HG03354 (cell line): ENCODE measurements around the gene UNK.

Experiments used
- ATAC-seq: cut with Tn5 transposase; IDR thresholded peaks from one replicate; pipeline ENCODE4 v1.9.1; 2021; ENCODE audit warnings: mild to moderate bottlenecking; ENCODE audit not compliant: unreplicated experiment, poor library complexity, severe bottlenecking

Gene UNK

DNA sequence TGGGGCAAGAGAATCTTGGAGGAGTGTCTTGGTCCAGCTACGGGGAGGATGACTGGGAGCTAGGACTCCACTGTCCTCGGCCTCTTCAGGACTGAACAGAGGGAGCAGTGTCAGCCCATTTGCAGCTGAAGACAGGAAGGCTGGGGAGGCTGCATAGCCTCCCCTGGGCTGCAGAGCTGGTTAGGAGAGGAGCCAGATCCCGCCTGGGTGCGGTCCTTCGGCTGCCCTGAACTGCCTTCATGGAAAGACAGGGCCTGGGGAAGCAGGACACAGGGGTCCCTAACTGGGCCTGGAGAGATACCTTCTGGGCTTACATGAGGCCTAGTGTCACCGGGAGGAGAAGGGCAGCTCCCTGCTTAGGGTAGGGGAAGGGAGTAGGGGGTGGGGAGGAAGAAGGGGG, 33.0 kb downstream of the UNK start:
- no peak for ATAC-seq

DNA sequence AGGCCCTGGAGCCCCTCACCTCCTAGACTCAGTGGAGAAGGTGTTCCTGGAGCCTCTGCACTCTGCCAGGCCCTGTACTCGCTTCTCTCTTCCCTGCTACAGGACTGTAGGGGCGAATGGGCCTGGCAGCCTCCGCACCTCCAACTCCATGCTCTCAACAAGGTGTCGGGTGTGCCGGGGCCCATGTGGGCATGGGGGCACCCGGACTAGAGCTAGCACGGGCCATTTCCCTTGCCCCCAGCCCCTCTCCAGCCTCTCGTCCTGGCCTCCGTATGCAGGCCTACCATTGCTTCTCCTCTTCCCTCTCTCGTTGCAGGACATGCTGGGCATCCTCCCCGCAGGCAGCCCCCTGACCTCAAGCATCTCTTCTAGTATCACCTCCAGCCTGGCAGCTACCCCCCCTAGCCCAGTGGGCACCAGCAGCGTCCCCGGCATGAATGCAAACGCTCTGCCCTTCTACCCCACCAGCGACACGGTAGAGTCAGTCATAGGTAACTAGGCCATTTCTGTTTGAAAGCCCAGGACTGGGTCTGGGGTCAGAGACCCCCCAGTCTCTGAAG, 33.8 kb downstream of the UNK start:
- no peak for ATAC-seq

DNA sequence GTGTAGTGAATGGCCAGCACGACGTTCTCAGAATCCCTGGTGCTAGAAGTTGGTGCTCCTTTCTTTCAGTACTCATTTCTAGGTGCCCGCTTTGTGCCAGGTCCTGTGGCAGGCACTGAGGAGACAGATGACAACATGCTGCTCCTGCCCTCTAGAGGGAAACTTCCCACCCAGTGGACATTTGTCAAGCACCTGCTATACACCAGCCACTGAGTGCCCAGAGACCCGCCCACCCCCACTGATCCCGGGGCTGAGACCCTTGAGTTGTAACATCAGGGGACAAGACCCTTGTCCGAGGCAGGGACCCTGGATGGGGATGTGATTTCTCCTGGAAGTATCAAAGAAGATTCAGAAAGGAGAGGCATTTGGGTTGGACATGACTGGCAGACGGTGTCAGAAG, 34.5 kb downstream of the UNK start:
- no peak for ATAC-seq

DNA sequence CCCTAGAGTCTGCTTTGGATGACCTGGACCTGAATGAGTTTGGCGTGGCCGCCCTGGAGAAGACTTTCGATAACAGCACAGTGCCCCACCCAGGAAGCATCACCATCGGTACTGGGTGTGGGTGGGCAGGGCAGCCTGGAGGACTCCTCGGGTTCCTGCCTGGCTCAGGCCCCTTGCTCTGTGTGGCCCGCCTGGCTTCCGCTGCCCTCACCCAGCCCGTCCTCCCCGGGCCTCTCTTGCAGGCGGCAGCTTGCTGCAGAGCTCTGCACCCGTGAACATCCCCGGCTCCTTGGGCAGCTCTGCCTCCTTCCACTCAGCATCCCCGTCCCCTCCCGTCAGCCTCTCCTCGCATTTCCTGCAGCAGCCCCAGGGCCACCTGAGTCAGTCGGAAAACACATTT, 35.1 kb downstream of the UNK start:
- no peak for ATAC-seq

DNA sequence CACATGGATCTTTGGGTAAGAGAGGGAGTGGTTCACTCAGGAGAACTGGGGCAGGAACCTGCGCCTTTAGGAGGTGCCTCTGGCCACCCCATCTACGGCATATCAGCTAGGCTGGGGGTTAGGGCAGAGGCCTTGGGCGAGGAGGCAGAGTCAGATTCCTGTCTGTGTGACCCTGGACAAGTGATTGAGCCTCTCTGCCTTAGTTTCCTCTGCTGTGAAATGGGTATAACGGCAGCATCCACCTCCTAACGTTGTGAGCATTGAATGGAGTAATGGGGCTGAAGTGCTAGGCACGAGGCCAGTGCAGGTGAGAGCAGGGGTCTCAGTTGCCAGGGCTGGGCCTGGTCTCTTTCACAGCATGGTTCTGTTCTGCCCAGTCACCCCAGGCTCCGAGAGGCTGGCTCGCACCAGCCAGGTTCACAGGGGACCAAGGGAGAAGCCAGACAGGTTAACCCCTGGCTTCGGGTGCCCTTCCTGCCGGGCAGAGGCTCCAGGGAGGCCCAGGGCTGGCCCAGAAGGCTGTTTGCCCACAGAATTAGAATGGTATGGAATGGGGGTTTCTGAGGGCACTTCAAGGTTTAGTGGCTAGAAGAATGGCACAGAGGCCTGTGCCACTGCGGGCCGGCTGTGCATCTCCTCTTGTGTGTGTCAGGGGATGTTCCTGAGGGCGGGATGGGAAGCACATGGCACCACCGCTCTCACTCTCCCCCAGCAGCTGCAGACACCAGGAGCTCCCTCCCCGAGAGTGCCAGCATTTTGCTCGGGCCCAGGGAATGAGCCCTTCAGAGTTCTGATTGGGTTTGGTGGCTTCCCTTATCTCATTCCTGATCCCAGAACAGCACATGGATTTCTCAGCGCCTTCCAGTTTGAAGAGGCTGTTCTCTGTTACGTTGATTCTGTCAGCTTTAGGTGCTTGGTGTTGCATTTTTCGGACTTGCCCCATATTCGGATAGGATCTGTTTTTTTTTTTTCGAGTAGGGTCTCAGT, 35.8 kb downstream of the UNK start:
- no peak for ATAC-seq

DNA sequence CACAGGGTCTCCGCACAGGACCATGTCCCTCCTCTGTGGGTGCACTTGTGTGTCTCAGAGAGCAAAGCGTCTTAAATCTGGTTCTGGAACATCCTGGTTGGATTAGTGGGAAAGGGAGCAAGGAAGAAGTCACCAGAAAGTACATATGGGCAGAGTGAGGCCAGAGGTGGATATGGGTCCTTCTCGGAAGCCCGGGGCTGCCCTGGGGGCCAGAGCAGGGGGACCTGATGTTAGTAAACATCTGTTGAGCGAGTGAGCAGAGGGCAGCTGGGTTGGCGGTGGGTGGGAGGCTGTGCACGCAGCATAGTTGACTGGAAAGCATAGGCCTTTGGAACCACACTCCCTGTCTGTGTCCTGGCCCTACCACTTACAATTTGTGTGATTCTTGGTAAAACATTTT, 36.9 kb downstream of the UNK start:
- ATAC-seq: no peak

DNA sequence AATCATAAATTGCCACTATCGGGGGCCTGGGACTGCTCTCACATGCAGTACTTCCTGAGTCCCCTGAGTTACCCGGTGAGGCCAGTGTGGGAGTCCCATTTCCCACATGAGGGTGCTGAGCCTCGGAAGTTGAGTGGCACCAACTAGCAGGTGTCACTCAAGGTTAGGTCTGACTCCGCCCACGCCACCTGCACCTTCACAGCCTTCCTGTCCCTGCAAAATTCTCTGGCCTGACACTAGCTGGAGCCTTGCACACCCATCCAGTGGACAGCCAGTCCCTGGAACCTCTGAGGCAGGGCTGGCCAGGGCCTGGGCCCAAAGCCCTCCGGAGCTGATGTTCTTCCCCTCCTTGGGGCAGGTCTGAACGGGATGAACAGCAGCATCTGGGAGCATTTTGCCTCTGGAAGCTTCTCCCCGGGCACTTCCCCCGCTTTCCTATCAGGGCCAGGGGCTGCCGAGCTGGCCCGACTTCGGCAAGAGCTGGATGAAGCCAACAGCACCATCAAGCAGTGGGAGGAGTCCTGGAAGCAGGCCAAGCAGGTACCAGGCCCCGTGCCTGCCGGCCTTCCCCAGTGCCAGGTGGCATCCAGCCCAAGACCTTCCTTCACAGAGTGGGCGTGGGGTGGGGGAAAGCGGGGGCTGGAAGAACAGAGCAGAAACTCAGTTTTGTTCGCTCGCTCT, 37.7 kb downstream of the UNK start:
- no peak for ATAC-seq

DNA sequence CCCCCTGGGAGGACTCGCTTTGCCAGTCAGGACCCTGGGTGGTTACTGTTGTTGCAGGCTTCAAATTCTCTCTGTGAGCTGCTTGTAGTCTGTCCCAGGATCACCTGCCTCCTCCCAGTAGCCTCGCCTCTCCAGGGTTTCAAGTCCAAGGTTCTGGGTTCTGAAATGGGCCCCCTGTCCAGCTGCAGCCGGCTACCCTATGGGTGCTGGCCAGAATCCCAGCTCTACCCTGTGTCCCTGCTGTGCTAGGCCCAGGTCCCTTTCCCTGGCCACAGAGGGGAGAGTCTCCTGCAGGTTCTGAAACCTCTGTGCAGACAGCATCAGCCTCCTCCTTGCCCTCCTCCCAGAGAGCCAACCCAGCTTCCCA, 38.2 kb downstream of the UNK start:
- ATAC-seq: no peak

DNA sequence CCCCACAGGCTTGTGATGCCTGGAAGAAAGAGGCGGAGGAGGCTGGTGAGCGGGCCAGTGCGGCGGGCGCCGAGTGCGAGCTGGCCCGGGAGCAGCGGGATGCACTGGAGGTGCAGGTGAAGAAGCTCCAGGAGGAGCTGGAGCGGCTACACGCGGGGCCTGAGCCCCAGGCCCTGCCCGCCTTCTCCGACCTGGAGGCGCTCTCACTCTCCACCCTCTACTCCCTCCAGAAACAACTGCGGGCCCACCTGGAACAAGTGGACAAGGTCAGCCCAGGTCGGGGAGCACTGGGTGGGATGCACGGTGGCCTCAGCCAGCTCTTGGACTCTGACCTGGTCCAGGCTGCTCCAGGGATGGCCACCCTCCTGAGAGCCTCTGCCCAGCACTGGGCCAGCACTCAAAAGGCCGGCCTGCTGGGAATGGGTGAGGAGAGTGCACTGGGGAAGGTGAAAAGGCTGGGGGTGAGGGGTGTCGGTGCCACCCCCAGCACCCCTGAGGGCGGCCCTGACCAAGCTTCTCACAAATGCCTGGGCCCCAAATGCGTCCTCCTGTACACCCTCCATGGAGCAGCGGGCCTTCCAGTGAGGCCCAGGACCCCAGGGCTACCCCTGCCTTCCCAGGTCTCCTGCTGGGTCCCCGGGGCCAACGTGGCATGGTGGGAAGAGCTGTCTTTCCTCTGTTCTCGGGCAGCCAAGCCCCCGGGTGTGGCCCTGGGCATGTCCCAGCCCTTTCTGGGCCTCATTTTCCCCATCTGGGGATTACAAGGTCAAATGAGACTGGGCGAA, 38.8 kb downstream of the UNK start:
- ATAC-seq: no peak

DNA sequence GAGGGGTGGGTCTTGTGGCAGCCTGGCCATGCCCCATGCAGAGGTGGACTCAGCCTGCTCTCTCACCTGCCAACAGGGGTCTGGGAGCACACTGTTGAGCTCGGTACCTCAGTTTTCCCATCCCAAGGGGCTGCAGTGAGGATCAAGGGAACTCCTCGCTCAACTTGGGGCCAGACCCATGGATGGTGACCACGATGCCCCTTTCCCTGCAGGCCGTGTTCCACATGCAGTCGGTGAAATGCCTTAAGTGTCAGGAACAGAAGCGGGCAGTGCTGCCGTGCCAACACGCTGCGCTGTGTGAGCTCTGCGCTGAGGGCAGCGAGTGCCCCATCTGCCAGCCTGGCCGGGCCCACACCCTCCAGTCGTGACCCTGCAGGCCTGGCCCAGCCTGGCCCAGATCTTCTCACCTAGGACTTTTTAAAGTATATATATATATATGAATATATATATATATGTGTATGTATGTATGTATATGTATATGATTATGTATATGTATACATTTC, 39.5 kb downstream of the UNK start:
- ATAC-seq: no peak

DNA sequence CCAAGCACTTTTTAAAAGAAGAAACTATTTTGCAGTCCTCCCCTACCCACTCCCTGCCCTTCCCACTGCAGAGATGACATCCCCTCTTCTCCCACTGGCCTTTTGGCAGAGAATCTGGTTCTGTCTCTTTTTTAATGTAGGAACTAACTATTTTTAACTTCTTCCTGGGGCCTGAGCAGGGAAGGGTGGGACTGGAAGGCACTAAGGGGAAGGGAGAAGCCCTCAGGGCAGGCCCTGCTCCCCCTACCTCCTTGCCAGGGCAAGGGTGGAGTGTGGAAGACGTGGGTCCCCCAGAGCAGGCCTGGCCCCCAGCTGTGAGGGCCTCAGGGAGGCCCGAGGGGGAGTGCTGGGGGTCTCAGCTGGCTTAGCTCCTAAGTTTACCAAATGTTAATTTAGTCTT, 40.1 kb downstream of the UNK start:
- no peak for ATAC-seq

DNA sequence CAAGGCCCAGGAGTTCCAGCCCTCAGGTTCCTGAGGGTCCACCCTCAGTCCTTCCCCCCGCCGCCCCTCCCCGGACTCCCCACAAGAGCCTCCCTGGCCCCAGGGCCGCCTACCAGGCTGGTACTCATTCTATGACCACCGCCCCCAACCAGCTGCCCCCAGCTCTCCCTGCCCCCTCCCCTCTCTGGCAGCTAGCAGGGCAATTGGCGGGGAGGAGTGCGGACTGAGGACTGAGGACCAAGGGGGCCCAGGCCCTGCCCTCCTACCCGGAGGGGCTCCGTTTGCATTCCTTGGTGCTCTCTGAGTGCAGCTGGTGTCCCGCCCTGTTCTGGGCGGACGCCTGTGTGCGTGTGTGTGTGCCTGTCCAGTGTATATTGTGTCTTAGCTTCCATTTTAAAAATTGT, 40.5 kb downstream of the UNK start:
- ATAC-seq: no peak

DNA sequence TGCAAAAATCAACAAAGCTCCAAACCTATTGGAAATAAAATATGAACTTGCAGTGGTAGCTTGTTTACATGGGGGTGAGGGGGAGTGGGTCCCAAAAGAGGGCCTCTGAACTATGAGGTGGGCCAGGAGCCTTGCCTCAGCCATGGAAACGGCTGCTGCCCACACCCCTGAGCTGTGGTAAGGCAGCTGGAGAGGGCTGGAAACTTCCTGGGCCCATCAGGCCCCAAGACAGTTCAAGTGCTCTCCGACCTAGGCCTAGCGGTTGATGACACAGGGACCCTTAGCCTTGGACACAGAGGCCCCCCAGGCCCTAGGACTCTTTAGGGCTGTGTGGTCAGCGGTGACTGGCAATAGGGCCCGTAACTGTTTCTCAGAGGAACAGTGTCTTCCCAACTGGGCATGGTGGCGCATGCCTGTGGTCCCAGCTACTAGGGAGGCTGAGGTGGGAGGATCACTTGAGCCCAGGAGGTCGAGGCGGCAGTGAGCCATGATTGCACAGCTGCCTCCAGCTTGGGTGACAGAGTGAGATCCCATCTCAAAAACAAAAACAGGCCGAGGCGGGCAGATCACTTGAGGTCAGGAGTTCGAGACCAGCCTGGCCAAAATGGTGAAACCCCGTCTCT, 41.3 kb downstream of the UNK start:
- ATAC-seq: no peak

DNA sequence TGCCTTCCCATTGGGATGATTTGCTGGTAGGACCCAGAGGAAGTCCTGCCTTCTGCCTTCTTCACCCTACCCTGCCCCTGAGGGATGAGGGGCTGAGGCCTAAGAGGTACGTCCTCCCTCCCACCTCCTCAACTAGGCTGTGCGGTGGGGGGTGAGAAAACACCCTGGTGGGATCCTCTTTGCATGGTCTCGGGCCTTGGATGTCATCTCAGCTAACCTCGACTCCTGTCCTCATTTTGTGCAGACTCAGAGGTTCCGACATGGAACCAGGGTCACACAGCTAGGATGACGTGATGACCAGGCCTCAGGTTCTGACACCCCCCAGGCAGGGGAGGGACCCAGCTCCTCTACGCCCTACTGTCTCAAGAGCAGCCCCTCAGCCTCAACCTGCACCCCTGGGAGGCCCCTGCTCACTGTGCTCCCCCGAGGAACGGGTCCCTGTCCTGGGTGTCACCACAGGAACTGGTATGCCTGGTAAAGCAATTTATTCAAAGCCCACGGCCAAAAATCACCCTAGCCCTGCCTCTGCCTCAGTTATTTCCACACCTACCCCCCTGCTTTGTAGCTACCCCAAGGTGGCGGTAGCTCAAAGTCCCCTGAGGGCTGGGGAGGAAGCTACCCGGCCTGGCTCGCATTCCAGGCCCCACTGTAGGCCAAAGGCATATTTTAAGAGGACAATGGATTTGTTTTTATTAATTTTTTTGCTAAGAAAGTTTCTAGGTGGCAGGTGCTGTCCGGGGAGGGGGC, 42.1 kb downstream of the UNK start:
- no peak for ATAC-seq

DNA sequence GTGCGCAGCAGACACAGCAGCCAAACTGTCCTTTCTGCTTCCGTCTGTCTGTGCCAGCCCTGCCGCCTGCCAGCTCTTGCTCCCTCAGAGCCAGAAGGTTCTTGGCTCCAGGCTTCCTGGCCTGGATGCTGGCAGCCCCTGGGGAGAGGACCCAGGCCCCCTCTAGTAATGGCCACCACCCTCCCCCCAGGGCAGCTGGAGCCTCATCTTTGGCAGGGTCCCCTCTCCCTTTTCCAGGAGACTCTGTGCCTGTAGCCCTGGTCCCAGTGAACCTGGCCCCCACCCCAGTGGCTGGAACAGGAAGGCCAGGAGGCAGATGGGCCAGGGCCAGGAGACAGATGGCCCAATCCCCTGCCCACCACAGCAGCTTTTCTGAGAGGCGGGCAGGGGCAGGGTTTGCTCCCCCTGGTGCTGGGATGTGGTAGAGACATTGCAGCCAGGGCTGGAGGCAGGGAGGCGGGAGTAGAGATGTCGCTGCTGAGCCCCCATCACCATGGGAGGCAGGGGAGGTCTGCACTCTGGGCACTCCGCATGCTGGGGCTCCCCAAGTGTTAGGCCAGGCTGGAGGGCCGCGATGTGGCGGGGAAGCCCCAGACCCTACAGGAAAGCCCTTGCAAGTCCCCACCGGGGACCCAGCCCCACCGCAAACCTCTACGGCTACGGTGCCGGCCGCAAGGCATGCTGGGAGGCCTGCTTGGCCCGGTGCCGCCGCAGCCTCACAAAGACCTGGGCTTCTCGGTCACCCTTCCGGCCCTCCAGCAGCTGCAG, 42.9 kb downstream of the UNK start:
- peak; percentile 56 for ATAC-seq

DNA sequence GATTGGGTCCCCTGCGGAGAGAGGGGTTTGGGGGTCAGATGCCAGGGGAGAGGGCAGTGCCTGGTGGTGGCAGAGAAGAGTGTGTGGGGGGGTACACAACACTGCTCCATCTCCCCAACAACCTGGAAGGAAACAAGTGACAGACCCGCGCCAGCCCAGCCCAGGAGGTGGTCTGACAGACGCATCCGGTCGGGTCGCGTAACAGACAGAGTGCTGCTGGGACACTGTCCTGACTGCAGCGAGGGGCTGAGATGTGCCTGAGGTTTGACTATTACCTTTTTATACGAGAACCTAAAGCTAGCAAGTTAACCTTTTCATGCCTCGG, 43.4 kb downstream of the UNK start:
- peak; percentile 32 for ATAC-seq

DNA sequence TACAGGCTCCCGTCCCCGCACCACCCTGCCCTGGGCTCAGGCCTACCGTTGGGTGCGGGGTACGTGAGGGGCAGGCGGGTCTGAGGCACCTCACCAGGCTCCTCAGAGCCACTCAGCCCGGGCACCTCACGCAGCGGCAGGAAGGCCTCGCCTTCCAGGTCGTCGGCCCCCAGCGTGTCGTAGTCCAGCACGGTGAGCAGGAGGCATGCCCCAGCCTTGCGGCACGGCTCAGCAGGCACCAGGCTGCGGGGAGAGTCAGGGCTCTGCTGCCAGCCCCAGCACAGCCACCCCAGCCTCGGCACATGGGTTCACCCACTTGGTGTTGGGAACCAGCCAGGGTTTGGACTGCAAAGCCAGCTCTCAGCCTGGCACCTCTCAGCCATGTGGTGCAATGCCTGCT, 44.1 kb downstream of the UNK start:
- no peak for ATAC-seq

DNA sequence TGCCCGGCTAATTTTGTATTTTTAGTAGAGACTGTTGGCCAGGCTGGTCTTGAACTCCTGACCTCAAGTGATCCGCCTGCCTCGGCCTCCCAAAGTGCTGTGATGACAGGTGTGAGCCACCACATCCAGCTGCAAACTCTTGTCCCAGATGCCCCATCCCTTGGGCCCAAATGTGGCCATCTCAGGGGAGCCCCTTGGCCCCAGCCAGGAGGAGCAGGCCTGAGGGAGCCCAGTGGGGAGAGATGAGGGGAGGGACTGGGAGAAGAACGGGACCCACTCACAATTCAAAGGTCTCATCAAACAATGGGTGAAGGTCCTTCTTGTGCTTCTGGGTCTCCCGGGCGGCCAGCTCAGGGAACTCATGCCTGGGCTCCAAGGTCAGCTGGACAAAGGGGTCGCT, 45.1 kb downstream of the UNK start:
- no peak for ATAC-seq
